CD4-positive, alpha-beta T cell (primary cell): ENCODE data around the gene CWC22. TPM values are rescaled to one million over a fixed set of nuclear protein-coding genes. Genes with fewer than 3 reads are reported as not detected.

Experiments used
- ATAC-seq: fragments of 200-7000 bp; cut with Tn5 transposase; one replicate; pipeline ENCODE4 v1.10.0; 2022; ENCODE audit warnings: mild to moderate bottlenecking; ENCODE audit not compliant: poor library complexity
- CTCF ChIA-PET: fragments of 350-600 bp; sonication (Branson Sonifier 250); formaldehyde crosslinking; loops from one replicate; lab custom pipeline; 2021; ENCODE audit warnings: antibody characterized with exemption, inconsistent platforms; lab: Charles Lee
- POLR2A ChIA-PET: fragments of 350-600 bp; sonication (Branson Sonifier 250); formaldehyde crosslinking; loops from one replicate; lab custom pipeline; 2021; ENCODE audit warnings: antibody characterized with exemption, inconsistent platforms; lab: Charles Lee
- DNase-seq, 14 experiments: peaks; one replicate each; pipeline ENCODE4 v3.0.0-alpha.2; 2013 to 2020; ENCODE audit warnings: mixed read lengths in 2 of 14
- H3K27ac ChIP-seq, 2 donors: one replicate each; pipeline versions ENCODE4 v1.5.1 to v1.7.0; 2013; ENCODE audit warnings: low read length in 2 of 2, low read depth in 1 of 2, mild to moderate bottlenecking in 1 of 2
- H3K27me3 ChIP-seq, 2 experiments: 1 replicate in 1 of 2; 2 replicates in 1 of 2; pipeline versions ENCODE4 v1.6.1 to v1.7.0; 2013; ENCODE audit warnings: low read length in 2 of 2, control low read depth in 1 of 2, mild to moderate bottlenecking in 1 of 2, moderate library complexity in 1 of 2; ENCODE audit not compliant: insufficient read depth in 2 of 2, control insufficient read depth in 1 of 2
- H3K36me3 ChIP-seq: one replicate; pipeline ENCODE4 v1.6.1; 2013; ENCODE audit warnings: low read length, control low read depth; ENCODE audit not compliant: insufficient read depth
- H3K4me1 ChIP-seq: one replicate; pipeline ENCODE4 v1.6.1; 2013; ENCODE audit warnings: low read length, control low read depth; ENCODE audit not compliant: insufficient read depth
- H3K4me3 ChIP-seq: one replicate; pipeline ENCODE4 v1.5.1; 2013; ENCODE audit warnings: mild to moderate bottlenecking, low read length, moderate library complexity
- H3K9me3 ChIP-seq, 2 experiments: 1 replicate in 1 of 2; 2 replicates in 1 of 2; pipeline versions ENCODE4 v1.6.1 to v1.7.0; 2013; ENCODE audit warnings: low read length in 2 of 2, mild to moderate bottlenecking in 2 of 2, control low read depth in 1 of 2, moderate library complexity in 1 of 2; ENCODE audit not compliant: control insufficient read depth in 1 of 2, insufficient read depth in 1 of 2
- H3K27ac Mint-ChIP-seq: one replicate; pipeline ENCODE4 v1.8.0; 2020; ENCODE audit warnings: mixed read lengths
- H3K27me3 Mint-ChIP-seq: one replicate; pipeline ENCODE4 v1.8.0; 2021; ENCODE audit warnings: mixed read lengths
- H3K36me3 Mint-ChIP-seq: one replicate; pipeline ENCODE4 v1.8.0; 2021; ENCODE audit warnings: low read depth, mixed read lengths
- H3K4me1 Mint-ChIP-seq: one replicate; pipeline ENCODE4 v1.8.0; 2021; ENCODE audit warnings: low read depth, mixed read lengths
- H3K4me3 Mint-ChIP-seq: one replicate; pipeline ENCODE4 v1.8.0; 2020; ENCODE audit warnings: mild to moderate bottlenecking, mixed read lengths
- H3K9me3 Mint-ChIP-seq: one replicate; pipeline ENCODE4 v1.8.0; 2020; ENCODE audit warnings: mixed read lengths
- CTCF ChIP-seq: fragments of 200-600 bp; IDR thresholded peaks from one replicate; pipeline ENCODE4 v1.8.0; 2022; ENCODE audit warnings: antibody characterized with exemption, mild to moderate bottlenecking
- intact Hi-C, 2 experiments: fragments of 100-400 bp; cut with DNase I in 1 of 2; cut with micrococcal nuclease in 1 of 2; formaldehyde crosslinking; loops; one replicate each; pipeline versions ENCODE4 v1.15.1 to v1.9.0; 2023 to 2025; cut with DNase I, micrococcal nuclease
- total RNA-seq, 174 experiments: library from RNA in 2 of 174; stranded (reverse) in 2 of 174; gene quantifications; one replicate each; pipeline ENCODE4 v1.2.3 and lab custom pipeline; 2021 to 2026

CWC22 gene
- total RNA-seq, 2 experiments from 2014 or later: 11.8 to 12.0 TPM

- Mint-ChIP-seq H3K27me3 (no peaks in the 10 kb centered on the region), H3K36me3 (peaks cover 85% of the 10 kb centered on the region), H3K4me3 (no peak overlapping the region), H3K27ac (no peak overlapping the region), H3K4me1 (no peaks in the 10 kb centered on the region), H3K9me3 (no peaks in the 10 kb centered on the region)
- H3K27ac ChIP-seq: no peak overlapping the region
- no peaks in the 10 kb centered on the region for H3K4me1 ChIP-seq
- no peaks in the 10 kb centered on the region for H3K9me3 ChIP-seq
- ATAC-seq (no peak), DNase-seq (no peak)
- peaks cover 75% of the 10 kb centered on the region for H3K36me3 ChIP-seq
- no peaks in the 10 kb centered on the region for H3K27me3 ChIP-seq
- ChIA-PET POLR2A (no interaction called here), CTCF (no interaction called here)
- intact Hi-C loops: no loop called here
- H3K4me3 ChIP-seq: no peak overlapping the region
- TF ChIP-seq CTCF: no peak
Observed at GRCh38 chr2:179954026-179954425, 53.1 kb downstream of the CWC22 start.

- Mint-ChIP-seq H3K4me3 (no peak overlapping the region), H3K36me3 (peaks cover 86% of the 10 kb centered on the region), H3K27me3 (no peaks in the 10 kb centered on the region), H3K27ac (no peak overlapping the region), H3K9me3 (no peaks in the 10 kb centered on the region), H3K4me1 (no peaks in the 10 kb centered on the region)
- Histone ChIP-seq H3K36me3 (peaks cover 75% of the 10 kb centered on the region), H3K9me3 (no peaks in the 10 kb centered on the region), H3K4me1 (no peaks in the 10 kb centered on the region), H3K27me3 (no peaks in the 10 kb centered on the region), H3K27ac (no peak overlapping the region), H3K4me3 (no peak overlapping the region)
- CTCF ChIA-PET: no interaction called here
- DNase-seq (no peak), ATAC-seq (no peak)
- intact Hi-C loops: no loop called here
- POLR2A ChIA-PET: no interaction called here
- TF ChIP-seq CTCF: no peak
Observed at GRCh38 chr2:179953359-179953758, 53.7 kb downstream of the CWC22 start.

GRCh38 chr2:179952658-179953057 is 54.4 kb downstream of the CWC22 start:
- Mint-ChIP-seq H3K36me3 (peaks cover 86% of the 10 kb centered on the region), H3K27ac (no peak overlapping the region), H3K9me3 (no peaks in the 10 kb centered on the region), H3K4me3 (no peak overlapping the region), H3K27me3 (no peaks in the 10 kb centered on the region), H3K4me1 (no peaks in the 10 kb centered on the region)
- ChIA-PET CTCF (no interaction called here), POLR2A (no interaction called here)
- peaks cover 74% of the 10 kb centered on the region for H3K36me3 ChIP-seq
- DNase-seq (no peak), ATAC-seq (no peak)
- no peaks in the 10 kb centered on the region for H3K9me3 ChIP-seq
- no peaks in the 10 kb centered on the region for H3K4me1 ChIP-seq
- H3K27me3 ChIP-seq: no peaks in the 10 kb centered on the region
- no peak overlapping the region for H3K27ac ChIP-seq
- intact Hi-C loops: no loop called here
- H3K4me3 ChIP-seq: no peak overlapping the region
- no peak for TF ChIP-seq CTCF
